OCI-LY1 (cell line): ENCODE measurements around the gene ADIPOR1.
"Not testable (repeated sequence)": the region's sequence is repeated elsewhere in the genome, so short reads cannot be mapped to it uniquely, and the experiment has no call there.

Experiments used
- H2AFZ ChIP-seq: fragments of 200-600 bp; sonication (generic), shearing (Covaris generic); 2 replicates; pipeline ENCODE4 v1.6.0; 2014; ENCODE audit warnings: antibody characterized with exemption, mild to moderate bottlenecking, low read length
- H3F3A ChIP-seq: fragments of 200-600 bp; sonication (generic), shearing (Covaris generic); 2 replicates; pipeline ENCODE4 v1.6.0; 2014; ENCODE audit warnings: mild to moderate bottlenecking, antibody characterized with exemption, low read length, moderate library complexity; ENCODE audit not compliant: insufficient read depth
- H3K27ac ChIP-seq: fragments of 200-600 bp; sonication (generic); 2 replicates; pipeline ENCODE4 v1.5.1; 2014; ENCODE audit warnings: low read length, mixed run types, mild to moderate bottlenecking, low read depth; ENCODE audit not compliant: poor library complexity, severe bottlenecking
- H3K27me3 ChIP-seq: fragments of 200-600 bp; sonication (generic); 2 replicates; pipeline ENCODE4 v1.6.0; 2014; ENCODE audit warnings: antibody characterized with exemption, mild to moderate bottlenecking, low read length, moderate library complexity; ENCODE audit not compliant: insufficient read depth
- H3K36me3 ChIP-seq: fragments of 200-600 bp; sonication (generic); 2 replicates; pipeline ENCODE4 v1.6.1; 2014; ENCODE audit warnings: mild to moderate bottlenecking, antibody characterized with exemption, low read length, moderate library complexity, mixed read lengths; ENCODE audit not compliant: insufficient read depth
- H3K4me1 ChIP-seq: fragments of 200-600 bp; sonication (generic); 2 replicates; pipeline ENCODE4 v1.5.1; 2014; ENCODE audit warnings: mild to moderate bottlenecking, low read length, moderate library complexity; ENCODE audit not compliant: insufficient read depth, severe bottlenecking
- H3K4me2 ChIP-seq: fragments of 200-600 bp; sonication (generic), shearing (Covaris generic); 2 replicates; pipeline ENCODE4 v1.6.1; 2014; ENCODE audit warnings: low read length
- H3K4me3 ChIP-seq: fragments of 200-600 bp; sonication (generic); 2 replicates; pipeline ENCODE4 v1.5.1; 2014; ENCODE audit warnings: low read length, low read depth, mild to moderate bottlenecking, mixed read lengths; ENCODE audit not compliant: poor library complexity, severe bottlenecking
- H3K79me2 ChIP-seq: fragments of 200-600 bp; shearing (Covaris generic); 2 replicates; pipeline ENCODE4 v1.6.1; 2016; ENCODE audit warnings: mixed run types, low read length, mixed read lengths; ENCODE audit not compliant: insufficient read depth
- H3K9ac ChIP-seq: fragments of 200-600 bp; sonication (generic), shearing (Covaris generic); 2 replicates; pipeline ENCODE4 v1.6.1; 2014; ENCODE audit warnings: mild to moderate bottlenecking, low read length, mixed read lengths
- H3K9me2 ChIP-seq: fragments of 200-600 bp; sonication (generic), shearing (Covaris generic); 2 replicates; pipeline ENCODE4 v1.6.1; 2014; ENCODE audit warnings: low read depth, mild to moderate bottlenecking, low read length, mixed read lengths
- H3K9me3 ChIP-seq: fragments of 200-600 bp; shearing (Covaris generic); 2 replicates; pipeline ENCODE4 v1.6.1; 2014; ENCODE audit warnings: low read length, mixed read lengths
- H4K20me1 ChIP-seq: fragments of 200-600 bp; sonication (generic), shearing (Covaris generic); 2 replicates; pipeline ENCODE4 v1.6.0; 2016; ENCODE audit warnings: mild to moderate bottlenecking, low read length; ENCODE audit not compliant: insufficient read depth
- CTCF ChIP-seq: fragments of 200-600 bp; sonication (generic), shearing (Covaris generic); IDR thresholded peaks from 2 replicates; pipeline ENCODE4 v1.5.1; 2017; ENCODE audit warnings: mild to moderate bottlenecking, antibody characterized with exemption, low read length, moderate library complexity, mixed read lengths
- EZH2 ChIP-seq: fragments of 200-600 bp; sonication (generic), shearing (Covaris generic); IDR thresholded peaks from 2 replicates; pipeline ENCODE4 v1.8.0; 2017; ENCODE audit warnings: borderline replicate concordance, mixed run types, mild to moderate bottlenecking, antibody characterized with exemption, low read length, moderate library complexity, mixed read lengths

The ADIPOR1 gene

DNA sequence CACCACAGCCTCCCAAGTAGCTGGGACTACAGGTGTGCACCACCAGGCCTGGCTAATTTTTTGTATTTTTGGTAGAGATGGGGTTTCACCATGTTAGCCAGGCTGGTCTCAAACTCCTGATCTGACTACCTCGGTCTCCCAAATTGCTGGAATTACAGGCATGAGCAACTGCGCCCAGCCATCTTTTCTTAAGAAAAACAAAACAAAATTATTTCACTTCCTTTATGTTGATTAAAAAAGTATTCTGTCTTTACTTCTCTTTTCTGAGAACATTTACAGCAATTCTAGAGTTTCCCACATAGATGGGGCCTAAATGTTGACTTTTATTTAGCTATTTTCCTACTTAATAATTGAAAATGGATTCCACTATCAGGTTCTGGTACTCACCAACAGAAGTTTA lies 31.8 kb upstream of the ADIPOR1 start:
- Histone ChIP-seq H2AFZ (no peak overlapping the region), H4K20me1 (no peaks in the 10 kb centered on the region), H3K27ac (no peak overlapping the region), H3K9ac (no peak overlapping the region), H3K9me2 (no peaks in the 10 kb centered on the region), H3K4me1 (no peaks in the 10 kb centered on the region), H3F3A (no peaks in the 10 kb centered on the region), H3K9me3 (no peaks in the 10 kb centered on the region), H3K4me2 (no peak overlapping the region), H3K4me3 (no peak overlapping the region), H3K27me3 (peaks cover 13% of the 10 kb centered on the region; the same call in 1 of the 2 replicates), H3K79me2 (no peaks in the 10 kb centered on the region), H3K36me3 (no peaks in the 10 kb centered on the region)
- TF ChIP-seq CTCF (no peak), EZH2 (no peak)

DNA sequence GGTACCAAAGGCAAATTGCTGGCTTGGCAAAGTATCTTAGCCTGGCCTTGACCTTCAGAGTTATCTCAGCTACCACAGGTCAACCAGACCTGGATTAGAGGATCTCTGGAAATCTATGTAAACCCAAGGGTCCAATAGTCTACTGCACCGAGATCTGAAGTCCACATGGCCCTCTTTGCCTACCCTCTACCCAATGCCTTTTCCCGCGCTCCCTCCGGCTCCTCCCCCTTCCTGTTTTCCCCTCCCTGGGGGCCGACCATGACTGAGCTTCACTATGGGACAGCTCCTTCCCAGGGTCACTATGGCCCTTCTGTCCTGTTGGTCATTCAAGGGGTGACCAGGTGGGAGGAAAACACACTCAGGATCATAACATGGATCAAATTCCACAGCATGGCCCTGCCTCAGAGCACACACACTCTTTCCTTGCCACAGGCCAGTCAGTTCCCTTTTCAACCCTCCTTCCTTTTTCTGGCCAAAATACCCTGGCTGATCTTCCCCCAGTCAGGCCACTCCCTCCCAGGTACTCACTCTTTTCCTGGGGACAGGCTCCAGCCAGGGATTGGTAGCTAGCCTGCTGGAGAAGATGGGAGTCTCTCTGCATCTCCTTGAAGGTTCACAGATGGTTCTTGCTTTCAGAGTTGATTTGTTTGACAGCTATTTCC lies 29.9 kb upstream of the ADIPOR1 start:
- H3K9me3 ChIP-seq, result no peaks in the 10 kb centered on the region
- no peaks in the 10 kb centered on the region for H4K20me1 ChIP-seq
- H3K4me3 ChIP-seq, result no peak overlapping the region
- H3K27me3 ChIP-seq, result peaks cover 13% of the 10 kb centered on the region; the same call in 1 of the 2 replicates
- H3K27ac ChIP-seq, result no peak overlapping the region
- H2AFZ ChIP-seq, result no peak overlapping the region
- no peak overlapping the region for H3K4me2 ChIP-seq
- TF ChIP-seq EZH2 (no peak), CTCF (no peak)
- H3K4me1 ChIP-seq, result no peaks in the 10 kb centered on the region
- no peaks in the 10 kb centered on the region for H3K36me3 ChIP-seq
- H3F3A ChIP-seq, result no peaks in the 10 kb centered on the region
- H3K9me2 ChIP-seq, result no peaks in the 10 kb centered on the region
- H3K79me2 ChIP-seq, result no peaks in the 10 kb centered on the region
- no peak overlapping the region for H3K9ac ChIP-seq

GRCh38 chr1:202987255-202987654 lies 29.1 kb upstream of the ADIPOR1 start:
- H3F3A ChIP-seq, result no peaks in the 10 kb centered on the region
- no peaks in the 10 kb centered on the region for H3K9me3 ChIP-seq
- H3K27me3 ChIP-seq, result peaks cover 13% of the 10 kb centered on the region; the same call in 1 of the 2 replicates
- no peaks in the 10 kb centered on the region for H4K20me1 ChIP-seq
- no peak overlapping the region for H3K9ac ChIP-seq
- H3K4me3 ChIP-seq, result no peak overlapping the region
- no peak overlapping the region for H3K27ac ChIP-seq
- no peak overlapping the region for H2AFZ ChIP-seq
- H3K79me2 ChIP-seq, result no peaks in the 10 kb centered on the region
- H3K4me1 ChIP-seq, result no peaks in the 10 kb centered on the region
- no peaks in the 10 kb centered on the region for H3K9me2 ChIP-seq
- TF ChIP-seq EZH2 (no peak), CTCF (no peak)
- H3K4me2 ChIP-seq, result no peak overlapping the region
- H3K36me3 ChIP-seq, result no peaks in the 10 kb centered on the region

DNA sequence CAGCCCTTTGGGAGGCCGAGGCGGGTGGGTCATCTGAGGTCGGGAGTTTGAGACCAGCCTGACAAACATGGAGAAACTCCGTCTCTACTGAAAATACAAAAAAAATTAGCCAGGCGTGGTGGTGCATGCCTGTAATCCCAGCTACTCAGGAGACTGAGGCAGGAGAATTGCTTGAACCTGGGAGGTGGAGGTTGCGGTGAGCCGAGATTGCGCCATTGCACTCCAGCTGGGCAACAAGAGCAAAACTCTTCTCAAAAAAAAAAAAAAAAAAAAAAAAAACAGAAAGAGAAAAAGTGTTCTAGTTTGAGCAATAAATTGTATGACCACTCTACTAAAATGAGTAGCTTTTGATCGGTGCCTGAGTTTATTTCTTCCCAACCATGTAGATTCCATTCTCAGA lies 28.0 kb upstream of the ADIPOR1 start:
- H3K27me3 ChIP-seq, H4K20me1 ChIP-seq, H3K79me2 ChIP-seq, H3K27ac ChIP-seq, H3K4me2 ChIP-seq, H3K9ac ChIP-seq, H3K36me3 ChIP-seq, H3K4me3 ChIP-seq, H3K4me1 ChIP-seq, H2AFZ ChIP-seq, H3K9me2 ChIP-seq, H3K9me3 ChIP-seq, H3F3A ChIP-seq: not testable (repeated sequence)
